HG03520 (cell line): ENCODE measurements around the gene PSMD1.
"Not testable (repeated sequence)": the region's sequence is repeated elsewhere in the genome, so short reads cannot be mapped to it uniquely, and the experiment has no call there.

Experiments
- ATAC-seq: cut with Tn5 transposase; IDR thresholded peaks from one replicate; pipeline ENCODE4 v1.9.1; 2021; ENCODE audit warnings: mild to moderate bottlenecking, moderate library complexity; ENCODE audit not compliant: unreplicated experiment

PSMD1 gene

GRCh38 chr2:231052494-231053451 is 3.9 kb upstream of the PSMD1 start:
- peak; percentile 66 for ATAC-seq

GRCh38 chr2:231053846-231054245 is 2.8 kb upstream of the PSMD1 start:
- no peak for ATAC-seq

- ATAC-seq = no peak
These were observed 923 bp downstream of the PSMD1 start for GRCh38 chr2:231057590-231057989.

GRCh38 chr2:231058761-231059550 is 2.3 kb downstream of the PSMD1 start:
- no peak for ATAC-seq

GRCh38 chr2:231059756-231060155 is 3.1 kb downstream of the PSMD1 start:
- ATAC-seq = no peak

GRCh38 chr2:231062776-231063175 is 6.1 kb downstream of the PSMD1 start:
- ATAC-seq = no peak

GRCh38 chr2:231063347-231063746 is 6.7 kb downstream of the PSMD1 start:
- no peak for ATAC-seq

- no peak for ATAC-seq
These were observed 9.3 kb downstream of the PSMD1 start for GRCh38 chr2:231065966-231066365.

GRCh38 chr2:231067531-231067930 is 10.9 kb downstream of the PSMD1 start:
- ATAC-seq = not testable (repeated sequence)

GRCh38 chr2:231068525-231069222 is 12.0 kb downstream of the PSMD1 start:
- ATAC-seq = no peak

- ATAC-seq = no peak
These were observed 12.8 kb downstream of the PSMD1 start for GRCh38 chr2:231069379-231070054.

GRCh38 chr2:231084565-231084964 is 27.9 kb downstream of the PSMD1 start:
- ATAC-seq = no peak

GRCh38 chr2:231088754-231089153 is 32.1 kb downstream of the PSMD1 start:
- ATAC-seq = no peak

- no peak for ATAC-seq
These were observed 37.3 kb downstream of the PSMD1 start for GRCh38 chr2:231093933-231094332.

- no peak for ATAC-seq
These were observed 38.2 kb downstream of the PSMD1 start for GRCh38 chr2:231094736-231095346.

- ATAC-seq = no peak
These were observed 43.3 kb downstream of the PSMD1 start for GRCh38 chr2:231099918-231100317.

- not testable (repeated sequence) for ATAC-seq
These were observed 43.7 kb downstream of the PSMD1 start for GRCh38 chr2:231100321-231100720.

GRCh38 chr2:231100990-231101389 is 44.3 kb downstream of the PSMD1 start:
- no peak for ATAC-seq

- no peak for ATAC-seq
These were observed 46.1 kb downstream of the PSMD1 start for GRCh38 chr2:231102772-231103171.

- no peak for ATAC-seq
These were observed 47.5 kb downstream of the PSMD1 start for GRCh38 chr2:231104115-231104713.
